DND-41 (cell line): ENCODE data around the gene ACACA.
"Not testable (repeated sequence)": the region's sequence is repeated elsewhere in the genome, so short reads cannot be mapped to it uniquely, and the experiment has no call there.

Source experiments
- ATAC-seq: fragments of 200-7000 bp; cut with Tn5 transposase; 3 replicates; pipeline ENCODE4 v1.9.1; 2021; ENCODE audit warnings: low read depth; ENCODE audit not compliant: insufficient read depth
- DNase-seq: peaks from one replicate; pipeline ENCODE4 v3.0.0-alpha.2; 2020
- H2AFZ ChIP-seq: 2 replicates; pipeline ENCODE4 v1.6.0; 2012; ENCODE audit warnings: low read depth, low read length
- H3K27ac ChIP-seq: 2 replicates; pipeline ENCODE4 v1.5.1; 2012; ENCODE audit warnings: low read length, inconsistent platforms
- H3K27me3 ChIP-seq: fragments of 200-600 bp; sonication (generic); 2 replicates; pipeline ENCODE4 v1.6.0; 2012; ENCODE audit warnings: low read length, mild to moderate bottlenecking, inconsistent platforms; ENCODE audit not compliant: insufficient read depth, poor library complexity
- H3K36me3 ChIP-seq: 2 replicates; pipeline ENCODE4 v1.5.1; 2012; ENCODE audit warnings: low read length, inconsistent platforms; ENCODE audit not compliant: insufficient read depth
- H3K4me1 ChIP-seq: 2 replicates; pipeline ENCODE4 v1.5.1; 2012; ENCODE audit warnings: mild to moderate bottlenecking, low read length; ENCODE audit not compliant: insufficient read depth
- H3K4me2 ChIP-seq: 2 replicates; pipeline ENCODE4 v1.6.0; 2012; ENCODE audit warnings: mild to moderate bottlenecking, moderate library complexity, low read length, inconsistent platforms; ENCODE audit not compliant: insufficient read depth
- H3K4me3 ChIP-seq, 2 experiments: fragments of 200-600 bp in 1 of 2; shearing (Covaris generic) in 1 of 2; 2 replicates each; pipeline ENCODE4 v1.5.1; 2012 to 2016; ENCODE audit warnings: inconsistent platforms in 2 of 2, low read length in 2 of 2, mild to moderate bottlenecking in 2 of 2, low read depth in 1 of 2, moderate library complexity in 1 of 2
- H3K79me2 ChIP-seq: 2 replicates; pipeline ENCODE4 v1.6.0; 2012; ENCODE audit warnings: low read length, inconsistent platforms; ENCODE audit not compliant: insufficient read depth
- H3K9ac ChIP-seq: 2 replicates; pipeline ENCODE4 v1.6.0; 2012; ENCODE audit warnings: low read depth, mild to moderate bottlenecking, inconsistent platforms, low read length, moderate library complexity
- H3K9me3 ChIP-seq: 2 replicates; pipeline ENCODE4 v1.5.1; 2012; ENCODE audit warnings: low read length, moderate library complexity, mild to moderate bottlenecking, inconsistent platforms; ENCODE audit not compliant: insufficient read depth, severe bottlenecking
- H4K20me1 ChIP-seq: 2 replicates; pipeline ENCODE4 v1.6.0; 2012; ENCODE audit warnings: low read length; ENCODE audit not compliant: insufficient read depth
- EZH2 ChIP-seq: IDR thresholded peaks from 3 replicates; pipeline ENCODE4 v1.6.1; 2012; ENCODE audit warnings: borderline replicate concordance, low read depth, mild to moderate bottlenecking, moderate library complexity, low read length, inconsistent platforms; ENCODE audit not compliant: severe bottlenecking
- TF ChIP-seq, protein P1 (sequence below): IDR thresholded peaks from 2 replicates; pipeline ENCODE4 v1.5.1; 2012; ENCODE audit warnings: borderline replicate concordance, low read length, moderate library complexity, mild to moderate bottlenecking; ENCODE audit not compliant: poor library complexity, severe bottlenecking; ENCODE audit errors: extremely low read depth

ACACA gene

DNA sequence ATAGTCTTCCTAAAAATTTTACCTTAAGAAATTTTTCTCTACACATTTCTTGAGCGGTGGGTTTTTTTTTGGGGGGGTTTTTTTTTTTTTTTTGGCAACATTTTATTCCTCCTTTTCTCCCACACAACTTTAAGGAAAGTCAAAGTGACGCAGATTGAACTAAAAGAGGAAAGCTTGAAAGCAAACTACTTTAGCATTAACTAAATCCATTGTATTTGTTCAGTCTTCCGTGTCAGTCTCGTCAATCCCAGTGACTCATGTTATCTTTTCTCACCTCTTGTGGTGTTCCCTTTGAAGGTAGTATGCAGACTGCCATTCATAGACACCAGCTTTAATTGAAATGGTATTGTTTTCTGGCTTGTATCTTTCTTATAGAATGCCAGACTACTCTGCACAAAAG, 39.4 kb upstream of the ACACA start:
- Histone ChIP-seq H3K9me3 (no peaks in the 10 kb centered on the region), H3K79me2 (no peaks in the 10 kb centered on the region), H3K27ac (no peak overlapping the region), H3K4me3 (no peak overlapping the region), H3K9ac (no peak overlapping the region), H2AFZ (no peak overlapping the region), H3K4me2 (no peak overlapping the region), H3K4me1 (no peaks in the 10 kb centered on the region), H3K27me3 (no peaks in the 10 kb centered on the region), H4K20me1 (peaks cover 3% of the 10 kb centered on the region; the same call in 1 of the 2 replicates), H3K36me3 (peaks cover 88% of the 10 kb centered on the region)
- no peak for TF ChIP-seq EZH2
- TF ChIP-seq, protein P1, sequence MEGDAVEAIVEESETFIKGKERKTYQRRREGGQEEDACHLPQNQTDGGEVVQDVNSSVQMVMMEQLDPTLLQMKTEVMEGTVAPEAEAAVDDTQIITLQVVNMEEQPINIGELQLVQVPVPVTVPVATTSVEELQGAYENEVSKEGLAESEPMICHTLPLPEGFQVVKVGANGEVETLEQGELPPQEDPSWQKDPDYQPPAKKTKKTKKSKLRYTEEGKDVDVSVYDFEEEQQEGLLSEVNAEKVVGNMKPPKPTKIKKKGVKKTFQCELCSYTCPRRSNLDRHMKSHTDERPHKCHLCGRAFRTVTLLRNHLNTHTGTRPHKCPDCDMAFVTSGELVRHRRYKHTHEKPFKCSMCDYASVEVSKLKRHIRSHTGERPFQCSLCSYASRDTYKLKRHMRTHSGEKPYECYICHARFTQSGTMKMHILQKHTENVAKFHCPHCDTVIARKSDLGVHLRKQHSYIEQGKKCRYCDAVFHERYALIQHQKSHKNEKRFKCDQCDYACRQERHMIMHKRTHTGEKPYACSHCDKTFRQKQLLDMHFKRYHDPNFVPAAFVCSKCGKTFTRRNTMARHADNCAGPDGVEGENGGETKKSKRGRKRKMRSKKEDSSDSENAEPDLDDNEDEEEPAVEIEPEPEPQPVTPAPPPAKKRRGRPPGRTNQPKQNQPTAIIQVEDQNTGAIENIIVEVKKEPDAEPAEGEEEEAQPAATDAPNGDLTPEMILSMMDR = no peak
- no peak for ATAC-seq
- no peak for DNase-seq

- H3K9me3 ChIP-seq, H3K4me3 ChIP-seq, H4K20me1 ChIP-seq, H3K4me2 ChIP-seq, ATAC-seq, H3K27ac ChIP-seq, H3K79me2 ChIP-seq, H2AFZ ChIP-seq, H3K27me3 ChIP-seq, DNase-seq, H3K4me1 ChIP-seq, H3K9ac ChIP-seq: not testable (repeated sequence)
- H3K36me3 ChIP-seq = peaks cover 86% of the 10 kb centered on the region
These were observed 34.9 kb upstream of the ACACA start for GRCh38 chr17:37441369-37442014.

- peaks cover 87% of the 10 kb centered on the region for H3K36me3 ChIP-seq
These were observed 33.8 kb upstream of the ACACA start for GRCh38 chr17:37440424-37440823.

GRCh38 chr17:37438141-37438540, 31.5 kb upstream of the ACACA start:
- Histone ChIP-seq H3K9ac (no peak overlapping the region), H2AFZ (no peak overlapping the region), H3K27me3 (no peaks in the 10 kb centered on the region), H3K79me2 (peaks cover 10% of the 10 kb centered on the region), H4K20me1 (no peaks in the 10 kb centered on the region), H3K27ac (no peak overlapping the region), H3K36me3 (peaks cover 82% of the 10 kb centered on the region), H3K4me3 (no peak overlapping the region), H3K9me3 (no peaks in the 10 kb centered on the region), H3K4me1 (no peaks in the 10 kb centered on the region), H3K4me2 (no peak overlapping the region)
- ATAC-seq (no peak), DNase-seq (no peak)
- TF ChIP-seq, protein P1 = peak; percentile 36
- TF ChIP-seq EZH2 = no peak

More at GRCh38 chr17:37440424-37440823, 33.8 kb upstream of the ACACA start:
- DNase-seq (no peak), ATAC-seq (no peak)
- Histone ChIP-seq H4K20me1 (no peaks in the 10 kb centered on the region), H3K4me2 (no peak overlapping the region), H3K4me1 (no peaks in the 10 kb centered on the region), H3K79me2 (no peaks in the 10 kb centered on the region), H3K9me3 (no peaks in the 10 kb centered on the region), H2AFZ (no peak overlapping the region), H3K27ac (no peak overlapping the region), H3K9ac (no peak overlapping the region), H3K4me3 (no peak overlapping the region), H3K27me3 (no peaks in the 10 kb centered on the region)
- TF ChIP-seq, protein P1 = no peak
